Ramos (cell line): ENCODE data around the gene GSTM4.

ENCODE experiments used
- in situ Hi-C: fragments of 300-500 bp; cut with MboI; formaldehyde crosslinking; loops from one replicate; pipeline ENCODE4 v1.14.3; 2022; ENCODE audit warnings: low sequenced_read_pairs; ENCODE audit not compliant: unreplicated experiment

The GSTM4 gene

DNA sequence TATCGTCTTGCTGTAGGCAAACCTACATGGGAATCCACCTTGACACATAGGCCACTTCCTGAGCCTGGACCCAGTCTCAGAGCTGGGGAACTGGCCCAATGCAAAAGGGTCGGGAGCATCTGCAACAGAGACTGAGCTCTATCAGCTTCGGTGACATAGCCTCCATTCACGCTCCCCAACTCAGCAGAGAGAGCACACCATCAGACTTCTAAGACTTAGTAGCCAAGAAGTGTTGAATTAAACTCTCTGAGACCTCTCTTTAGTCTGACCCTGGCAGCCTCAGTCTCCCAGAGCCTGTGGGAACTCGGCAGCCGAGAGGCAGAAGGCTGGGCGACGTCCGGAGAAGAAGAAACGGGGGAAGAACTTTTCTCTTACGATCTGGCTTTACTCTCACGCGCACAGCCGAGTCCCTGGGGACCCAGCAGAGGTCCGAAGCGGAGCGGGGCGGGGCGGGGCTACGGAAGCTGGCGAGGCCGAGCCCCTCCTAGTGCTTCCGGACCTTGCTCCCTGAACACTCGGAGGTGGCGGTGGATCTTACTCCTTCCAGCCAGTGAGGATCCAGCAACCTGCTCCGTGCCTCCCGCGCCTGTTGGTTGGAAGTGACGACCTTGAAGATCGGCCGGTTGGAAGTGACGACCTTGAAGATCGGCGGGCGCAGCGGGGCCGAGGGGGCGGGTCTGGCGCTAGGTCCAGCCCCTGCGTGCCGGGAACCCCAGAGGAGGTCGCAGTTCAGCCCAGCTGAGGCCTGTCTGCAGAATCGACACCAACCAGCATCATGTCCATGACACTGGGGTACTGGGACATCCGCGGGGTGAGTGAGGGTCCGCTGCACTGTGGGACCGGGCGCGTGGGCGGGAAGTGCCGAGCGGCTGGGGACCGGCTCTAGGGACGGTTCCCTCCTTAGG lies at the start of gene GSTM4:
Gene GSTM4 (plus strand): TSS at position 485 of the 905 bp plus-strand sequence. CDS start 291 bp downstream, at position 776.
- in situ Hi-C loops: no loop called here

DNA sequence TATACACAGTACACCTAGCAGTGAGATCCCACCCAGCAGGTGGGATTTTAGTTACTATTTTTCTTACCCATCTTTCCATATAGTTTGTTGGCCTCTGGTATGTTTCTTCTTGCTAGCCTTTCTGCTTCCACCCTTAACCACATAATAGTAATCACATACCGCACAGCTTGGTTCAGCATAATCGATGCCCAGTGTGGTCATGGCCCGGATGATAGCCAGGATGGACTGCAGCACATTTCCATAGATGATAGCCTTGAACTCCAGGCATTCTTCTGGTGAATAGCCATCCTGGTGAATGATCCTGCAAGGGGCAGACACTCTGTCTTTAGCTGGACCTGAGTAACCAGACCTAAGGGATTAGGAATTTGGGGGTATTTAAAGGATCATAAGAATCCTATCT lies 46.0 kb upstream of the GSTM4 start:
- in situ Hi-C loops: no loop called here

DNA sequence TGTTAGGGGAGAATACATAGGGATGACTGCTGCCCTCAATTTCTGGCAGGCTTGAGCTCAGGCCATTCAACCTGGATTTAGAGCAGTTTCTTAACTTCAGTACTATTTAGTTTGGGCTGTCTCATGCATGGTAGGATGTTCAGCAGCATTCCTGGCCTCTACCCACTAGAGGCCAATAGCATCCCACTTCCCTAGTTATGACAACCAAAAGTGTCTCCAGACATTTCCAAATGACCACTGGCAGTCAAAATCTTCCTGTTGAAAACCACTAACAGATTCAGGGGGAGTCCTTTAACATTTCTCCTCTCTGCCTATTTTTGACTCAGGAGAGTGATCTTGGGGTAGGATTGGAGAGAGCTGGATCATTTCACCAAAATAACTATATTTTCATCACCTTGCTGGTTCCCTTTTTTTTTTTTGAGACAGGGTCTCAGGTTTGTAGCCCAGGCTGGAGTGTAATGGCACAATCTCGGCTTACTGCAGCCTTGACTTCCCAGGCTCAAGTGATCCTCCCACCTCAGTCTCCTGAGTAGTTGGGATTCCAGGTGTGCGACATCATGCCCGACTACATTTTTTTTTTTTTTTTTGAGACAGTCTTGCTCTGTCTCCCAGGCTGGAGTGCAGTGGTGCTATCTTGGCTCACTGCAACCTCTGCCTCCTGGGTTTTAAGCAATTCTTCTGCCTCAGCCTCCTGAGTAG lies 45.1 kb upstream of the GSTM4 start:
- in situ Hi-C loops: no loop called here

DNA sequence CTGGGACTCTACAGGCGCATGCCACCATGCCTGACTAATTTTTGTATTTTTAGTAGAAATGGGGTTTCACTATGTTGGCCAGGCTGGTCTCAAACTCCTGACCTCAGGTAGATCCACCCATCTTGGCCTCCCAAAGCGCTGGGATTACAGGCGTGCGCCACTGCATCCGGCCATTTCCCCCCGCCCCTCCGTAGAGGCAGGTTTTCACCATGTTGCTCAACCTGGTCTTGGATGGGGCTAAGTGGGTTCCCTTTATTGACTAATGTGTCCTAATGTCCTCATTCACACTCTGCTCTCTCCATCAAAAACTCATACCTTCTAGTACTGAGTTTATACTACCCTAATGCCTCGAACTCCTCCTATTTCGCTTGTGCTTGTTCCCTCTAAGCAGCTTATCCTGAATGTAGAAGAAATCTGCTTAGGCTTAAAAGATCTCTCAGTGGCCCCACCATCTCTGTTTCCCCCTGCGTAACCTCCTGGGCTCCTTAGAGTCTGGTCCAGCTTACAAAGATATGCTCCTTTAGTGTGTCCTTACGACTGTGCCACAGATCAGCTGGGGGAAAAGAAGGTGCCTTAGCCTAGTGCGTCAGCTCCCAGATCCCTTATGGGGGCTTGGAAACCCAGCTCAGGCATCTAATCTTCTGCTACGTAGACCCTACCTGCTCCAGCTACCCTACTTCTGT lies 44.5 kb upstream of the GSTM4 start:
- in situ Hi-C loops: no loop called here

- in situ Hi-C loops: no loop called here
Observed at GRCh38 chr1:109613361-109614147, 42.3 kb upstream of the GSTM4 start.

DNA sequence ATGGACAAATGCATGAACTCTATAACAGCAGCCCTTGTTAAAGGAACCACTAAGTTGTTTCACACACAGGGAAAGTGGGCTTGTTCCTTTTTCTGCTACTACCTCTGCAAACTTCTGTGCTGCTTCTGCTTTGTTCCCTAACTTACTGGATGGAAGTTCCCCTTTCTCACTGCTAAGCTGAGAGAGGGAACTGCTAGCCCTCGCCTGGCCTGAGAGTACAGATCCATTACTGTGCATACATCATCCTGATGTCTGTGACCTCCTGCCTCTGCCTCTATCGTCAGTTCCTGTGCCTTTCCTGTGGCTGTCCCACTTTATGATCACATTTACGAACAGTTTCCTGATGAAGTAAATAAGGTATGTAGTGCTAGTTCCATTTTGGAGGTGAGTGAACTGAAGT lies 40.0 kb upstream of the GSTM4 start:
- in situ Hi-C loops: no loop called here

DNA sequence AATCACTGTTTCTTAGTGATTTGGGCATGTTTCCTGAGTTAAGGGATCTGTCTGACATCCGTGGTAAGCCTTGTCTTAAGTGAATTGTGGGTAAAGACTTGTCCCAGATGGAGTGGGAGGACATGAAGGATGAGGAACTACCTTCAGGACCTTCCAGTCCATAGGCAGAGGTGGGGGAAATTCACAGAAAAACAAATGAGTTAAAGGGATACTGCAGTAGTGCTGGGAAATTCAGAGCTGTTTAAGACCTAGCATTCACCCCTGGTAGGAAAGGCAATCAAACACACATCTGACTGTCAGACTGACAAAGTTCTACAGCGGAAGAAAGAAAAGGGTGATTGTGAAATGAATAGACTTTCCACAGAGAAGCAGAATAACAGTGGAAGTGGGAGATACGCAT lies 39.5 kb upstream of the GSTM4 start:
- in situ Hi-C loops: no loop called here

DNA sequence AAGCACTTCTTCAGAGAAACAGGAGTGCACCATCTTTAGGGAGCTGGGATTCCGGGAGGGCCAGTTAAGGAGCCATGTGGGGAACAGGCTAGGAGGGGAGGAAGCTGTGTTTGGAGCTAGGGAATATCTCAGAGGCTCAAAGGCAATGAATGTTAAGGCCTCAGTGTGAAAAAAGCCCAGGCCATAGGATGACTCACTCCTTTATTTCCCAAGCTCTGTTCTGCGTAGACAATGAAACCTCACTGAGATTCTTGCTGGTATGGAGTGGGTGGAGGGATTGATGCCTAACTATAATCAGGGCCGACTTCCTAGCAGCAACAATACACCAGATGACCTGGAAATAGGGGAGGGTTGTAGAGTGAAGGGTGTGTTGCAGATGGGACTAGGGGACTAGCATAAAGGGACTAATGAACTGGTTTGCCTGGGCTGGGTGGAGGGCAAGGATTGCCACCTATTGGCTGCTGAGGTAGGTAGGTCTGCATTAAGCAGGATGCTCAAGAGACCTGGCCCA lies 38.6 kb upstream of the GSTM4 start:
- in situ Hi-C loops: no loop called here

- in situ Hi-C loops: no loop called here
Observed at GRCh38 chr1:109618661-109619575, 37.0 kb upstream of the GSTM4 start.

DNA sequence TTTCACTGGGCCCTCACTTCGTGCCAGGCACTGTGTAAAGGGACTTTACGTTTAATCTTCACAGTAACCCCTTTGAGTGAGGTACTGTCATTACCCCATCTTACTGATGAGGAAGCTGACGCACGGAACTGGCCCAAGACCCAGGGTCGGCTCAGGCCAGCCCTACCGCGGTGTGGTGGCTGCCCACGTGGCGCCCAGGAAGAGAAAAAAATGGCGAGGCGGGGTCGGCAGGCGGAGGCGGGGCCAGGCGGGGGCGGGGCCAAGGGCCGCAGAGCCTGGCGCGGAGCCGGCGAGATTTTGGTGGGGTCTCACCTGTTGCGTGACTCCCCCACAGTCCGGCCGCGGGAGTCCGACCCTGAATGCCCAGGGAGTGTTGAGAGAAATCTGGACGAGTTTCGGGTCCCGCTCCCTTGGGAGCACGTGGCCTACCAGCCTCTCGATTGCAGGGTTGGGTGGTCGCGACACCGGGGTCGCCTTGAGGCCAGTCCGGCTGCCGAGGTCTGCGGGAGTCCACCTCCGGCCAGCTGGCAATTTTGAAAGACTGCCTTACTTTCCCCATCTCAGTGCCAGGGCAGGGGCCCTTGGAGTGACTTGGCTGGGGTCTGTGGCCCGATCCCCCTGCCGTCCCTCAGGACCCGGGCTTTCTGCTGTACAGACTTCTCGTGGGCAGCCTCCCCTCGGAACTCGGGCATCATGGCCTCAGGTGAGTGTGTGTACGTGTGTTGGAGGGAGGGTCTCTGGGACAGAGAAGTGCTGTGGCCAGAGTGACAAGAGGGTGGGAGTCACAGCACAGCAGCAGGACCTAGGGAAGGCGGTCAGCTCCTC lies 36.1 kb upstream of the GSTM4 start, which contains the start of the genes AMPD2 and GNAT2:
Gene AMPD2 (plus strand): TSS at position 262 of the 825 bp plus-strand sequence. CDS start 1,339 bp downstream, outside the sequence.
Gene GNAT2 (minus strand): TSS at position 41 of the 825 bp plus-strand sequence. CDS start 6,746 bp downstream, outside the sequence.
- in situ Hi-C loops: no loop called here

DNA sequence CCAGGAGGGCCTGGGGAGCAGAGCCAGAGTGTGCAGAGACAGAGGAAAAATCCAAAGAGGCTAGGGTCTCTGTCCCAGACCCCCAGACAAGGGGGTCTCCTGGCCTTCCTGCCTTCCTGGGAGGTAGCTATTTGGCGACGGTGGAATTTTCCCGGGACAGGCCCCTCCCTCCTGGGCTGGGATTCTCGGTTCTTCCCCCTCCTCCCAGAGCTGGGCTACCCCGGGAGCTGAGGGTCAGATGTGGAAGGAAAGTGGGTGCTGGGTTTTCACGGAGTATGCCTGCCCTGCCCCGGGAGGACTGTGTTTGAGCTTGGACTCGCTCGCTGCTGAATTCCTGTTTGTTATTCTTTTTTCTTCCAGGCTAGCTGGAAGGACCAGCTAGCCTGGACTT lies 35.5 kb upstream of the GSTM4 start:
- in situ Hi-C loops: no loop called here

- in situ Hi-C loops: no loop called here
Observed at GRCh38 chr1:109620841-109621286, 35.0 kb upstream of the GSTM4 start.

GRCh38 chr1:109621379-109622136 lies 34.3 kb upstream of the GSTM4 start:
- in situ Hi-C loops: no loop called here

DNA sequence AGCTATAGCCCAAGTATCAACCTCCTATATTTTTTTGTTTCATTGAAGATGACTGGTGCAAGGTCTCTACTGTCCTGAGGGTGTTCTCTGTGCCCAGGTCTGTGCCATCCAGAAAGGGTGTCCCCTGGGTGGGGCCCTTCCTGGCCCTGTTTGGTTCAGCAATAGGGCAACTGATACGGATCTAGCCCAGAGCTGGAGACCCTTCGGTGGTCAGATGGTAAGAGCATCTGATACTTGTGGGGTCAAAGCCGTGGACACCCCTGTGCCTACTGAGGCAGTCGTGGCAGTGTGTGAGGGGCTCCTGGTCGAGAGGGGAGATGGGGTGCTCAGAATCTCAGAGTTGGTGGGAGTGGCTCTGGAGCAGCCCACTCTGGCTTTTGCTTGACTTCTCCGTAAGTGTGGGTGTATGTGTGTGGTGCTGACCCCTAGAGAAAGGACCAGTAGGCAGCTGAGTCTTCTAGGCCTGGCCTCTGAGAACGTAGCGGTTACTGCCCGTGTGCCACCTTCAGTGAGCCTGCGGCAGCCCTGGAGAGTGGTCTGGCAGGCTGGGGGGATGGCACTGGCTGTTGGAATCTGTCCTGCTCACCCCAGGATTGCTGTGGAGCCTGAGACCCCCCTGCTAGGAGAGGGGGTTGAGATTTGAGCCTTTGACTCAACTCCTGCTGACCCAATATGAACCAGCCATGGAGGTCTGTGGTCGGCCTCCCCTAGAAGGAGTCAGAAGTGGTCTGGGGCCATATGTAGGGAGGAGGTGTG lies 33.6 kb upstream of the GSTM4 start:
- in situ Hi-C loops: no loop called here

- in situ Hi-C loops: no loop called here
Observed at GRCh38 chr1:109622895-109623294, 33.0 kb upstream of the GSTM4 start.

DNA sequence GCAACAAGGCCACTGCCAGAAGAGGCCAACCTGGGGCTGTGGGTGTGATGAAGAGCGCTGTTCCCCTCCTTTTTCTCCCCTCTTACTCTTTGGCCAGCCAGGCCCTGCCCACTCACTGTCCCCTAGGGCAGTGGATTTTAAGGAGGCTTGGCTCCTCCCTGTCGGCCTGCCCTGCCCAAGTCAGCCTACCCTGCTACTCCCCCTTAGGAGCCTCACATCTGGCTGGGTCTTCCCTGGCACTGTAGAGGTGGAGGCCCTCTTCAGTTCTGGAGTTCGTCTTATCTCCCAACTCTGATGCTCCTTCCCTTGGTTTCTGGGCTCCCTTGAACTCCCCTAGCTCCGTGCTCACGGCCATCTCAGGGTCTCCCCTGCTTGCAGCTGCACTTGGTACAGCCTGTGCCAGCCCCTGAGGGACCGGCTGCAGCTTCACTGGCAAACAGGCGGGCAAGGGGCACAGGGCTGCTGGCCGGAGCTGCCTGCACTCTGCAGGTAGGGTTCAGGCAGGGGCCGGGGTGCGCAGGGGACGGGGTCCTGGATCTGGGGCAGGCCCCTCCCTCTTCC lies 32.2 kb upstream of the GSTM4 start:
- in situ Hi-C loops: no loop called here
